ENCODE results near the gene MLLT3. TPM values are rescaled to one million over a fixed set of nuclear protein-coding genes. Genes with fewer than 3 reads are reported as not detected.

The MLLT3 gene
- total RNA-seq, 3 donors from 2014 or later (not counting 1 experiment from before 2014, with no cell fraction given): 24.3 to 26.6 (median 25.2) TPM

DNA sequence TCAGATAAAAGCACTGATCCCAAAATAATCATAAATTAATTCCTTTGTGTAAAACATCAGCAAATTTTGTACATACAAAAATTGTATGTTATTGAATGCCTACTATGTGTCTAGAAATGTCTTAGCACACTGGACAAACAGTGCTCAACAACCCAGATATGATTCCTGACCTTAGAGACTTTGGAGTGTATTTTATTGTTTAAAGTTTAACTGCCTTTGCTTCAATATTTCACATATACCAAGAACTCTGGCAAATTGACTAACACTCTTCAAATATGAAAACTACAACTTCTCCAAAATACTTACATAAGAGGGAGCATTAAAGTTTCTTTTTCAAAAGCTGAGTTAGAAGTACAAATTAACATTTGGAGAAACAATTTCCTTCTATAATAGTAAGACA is 231.9 kb downstream of the MLLT3 start:
- no peaks in the 10 kb centered on the region for H3K27me3 ChIP-seq (ENCODE audit: control insufficient read depth, insufficient read depth, low read length)
- no peak overlapping the region for H3K27ac ChIP-seq (ENCODE audit: low read length)
- Mint-ChIP-seq H3K27ac (no peak overlapping the region), H3K4me3 (no peak overlapping the region), H3K9me3 (no peaks in the 10 kb centered on the region), H3K27me3 (ENCODE audit: low read depth in 2 of 2) (no peaks in the 10 kb centered on the region), H3K36me3 (no peaks in the 10 kb centered on the region), H3K4me1 (peaks cover 10 to 14% of the 10 kb centered on the region in 2 donors)
- H3K4me1 ChIP-seq (ENCODE audit: control insufficient read depth, insufficient read depth, low read length): no peaks in the 10 kb centered on the region
- H3K4me3 ChIP-seq (ENCODE audit: low read length): no peak overlapping the region
- H3K36me3 ChIP-seq (ENCODE audit: control insufficient read depth, insufficient read depth, low read length): no peaks in the 10 kb centered on the region
- ATAC-seq: no peak
- no peak for DNase-seq
- TF ChIP-seq, protein P1, sequence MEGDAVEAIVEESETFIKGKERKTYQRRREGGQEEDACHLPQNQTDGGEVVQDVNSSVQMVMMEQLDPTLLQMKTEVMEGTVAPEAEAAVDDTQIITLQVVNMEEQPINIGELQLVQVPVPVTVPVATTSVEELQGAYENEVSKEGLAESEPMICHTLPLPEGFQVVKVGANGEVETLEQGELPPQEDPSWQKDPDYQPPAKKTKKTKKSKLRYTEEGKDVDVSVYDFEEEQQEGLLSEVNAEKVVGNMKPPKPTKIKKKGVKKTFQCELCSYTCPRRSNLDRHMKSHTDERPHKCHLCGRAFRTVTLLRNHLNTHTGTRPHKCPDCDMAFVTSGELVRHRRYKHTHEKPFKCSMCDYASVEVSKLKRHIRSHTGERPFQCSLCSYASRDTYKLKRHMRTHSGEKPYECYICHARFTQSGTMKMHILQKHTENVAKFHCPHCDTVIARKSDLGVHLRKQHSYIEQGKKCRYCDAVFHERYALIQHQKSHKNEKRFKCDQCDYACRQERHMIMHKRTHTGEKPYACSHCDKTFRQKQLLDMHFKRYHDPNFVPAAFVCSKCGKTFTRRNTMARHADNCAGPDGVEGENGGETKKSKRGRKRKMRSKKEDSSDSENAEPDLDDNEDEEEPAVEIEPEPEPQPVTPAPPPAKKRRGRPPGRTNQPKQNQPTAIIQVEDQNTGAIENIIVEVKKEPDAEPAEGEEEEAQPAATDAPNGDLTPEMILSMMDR (IDR thresholded peaks at IDR 0.05): no peak
- no peaks in the 10 kb centered on the region for H3K9me3 ChIP-seq (ENCODE audit: control insufficient read depth, insufficient read depth, low read length)
- intact Hi-C loops (cut with micrococcal nuclease): no loop called here

GRCh38 chr9:20387062-20387461 is 235.2 kb downstream of the MLLT3 start:
- no peaks in the 10 kb centered on the region for H3K4me1 ChIP-seq (ENCODE audit: control insufficient read depth, insufficient read depth, low read length)
- no peak overlapping the region for H3K27ac ChIP-seq (ENCODE audit: low read length)
- DNase-seq: no peak
- no peaks in the 10 kb centered on the region for H3K27me3 ChIP-seq (ENCODE audit: control insufficient read depth, insufficient read depth, low read length)
- H3K27me3 Mint-ChIP-seq (ENCODE audit: low read depth in 2 of 2): no peaks in the 10 kb centered on the region
- intact Hi-C loops (cut with micrococcal nuclease): no loop called here
- H3K4me3 ChIP-seq (ENCODE audit: low read length): no peak overlapping the region
- H3K9me3 ChIP-seq (ENCODE audit: control insufficient read depth, insufficient read depth, low read length): no peaks in the 10 kb centered on the region
- H3K9me3 Mint-ChIP-seq: no peaks in the 10 kb centered on the region
- no peaks in the 10 kb centered on the region for H3K36me3 Mint-ChIP-seq
- 92% methylated on average over 3 of the region's 3 CpGs for WGBS (ENCODE audit: insufficient coverage)
- no peak overlapping the region for H3K27ac Mint-ChIP-seq
- ATAC-seq: no peak
- no peak overlapping the region for H3K4me3 Mint-ChIP-seq
- H3K4me1 Mint-ChIP-seq: peaks cover 7 to 15% of the 10 kb centered on the region in 2 donors
- TF ChIP-seq, protein P1 (IDR thresholded peaks at IDR 0.05): no peak
- H3K36me3 ChIP-seq (ENCODE audit: control insufficient read depth, insufficient read depth, low read length): no peaks in the 10 kb centered on the region

DNA sequence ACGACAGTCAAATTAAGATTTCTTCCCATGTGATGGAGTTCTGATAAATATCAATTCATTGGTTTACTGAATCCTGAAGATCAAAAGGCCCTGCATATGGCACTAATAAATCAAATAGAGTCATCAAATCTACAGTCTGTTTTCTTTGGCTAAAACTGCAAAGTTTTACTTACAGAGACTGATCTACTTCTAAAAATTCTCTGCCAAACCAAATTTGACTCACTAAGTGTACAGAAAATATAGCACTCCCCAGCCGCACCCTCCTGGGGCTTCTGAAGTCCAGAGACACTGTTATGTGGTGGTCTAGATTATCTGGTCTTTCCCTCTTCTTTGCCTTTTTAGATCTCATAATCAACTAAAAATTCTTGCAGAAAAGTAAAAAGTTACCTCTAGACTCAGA is 237.7 kb downstream of the MLLT3 start:
- ATAC-seq: no peak
- Mint-ChIP-seq H3K27ac (no peak overlapping the region), H3K27me3 (ENCODE audit: low read depth in 2 of 2) (no peaks in the 10 kb centered on the region), H3K4me1 (peaks cover 7 to 21% of the 10 kb centered on the region in 2 donors), H3K36me3 (no peaks in the 10 kb centered on the region), H3K4me3 (no peak overlapping the region), H3K9me3 (no peaks in the 10 kb centered on the region)
- TF ChIP-seq, protein P1 (IDR thresholded peaks at IDR 0.05): no peak
- no peaks in the 10 kb centered on the region for H3K36me3 ChIP-seq (ENCODE audit: control insufficient read depth, insufficient read depth, low read length)
- H3K4me1 ChIP-seq (ENCODE audit: control insufficient read depth, insufficient read depth, low read length): no peaks in the 10 kb centered on the region
- no peak overlapping the region for H3K4me3 ChIP-seq (ENCODE audit: low read length)
- H3K9me3 ChIP-seq (ENCODE audit: control insufficient read depth, insufficient read depth, low read length): no peaks in the 10 kb centered on the region
- no peak for DNase-seq
- intact Hi-C loops (cut with micrococcal nuclease): no loop called here
- 75% methylated on average over 1 of the region's 2 CpGs for WGBS (ENCODE audit: insufficient coverage)
- no peaks in the 10 kb centered on the region for H3K27me3 ChIP-seq (ENCODE audit: control insufficient read depth, insufficient read depth, low read length)
- no peak overlapping the region for H3K27ac ChIP-seq (ENCODE audit: low read length)

GRCh38 chr9:20382460-20383071 is 239.7 kb downstream of the MLLT3 start:
- DNase-seq (no peak), ATAC-seq (no peak)
- Mint-ChIP-seq H3K4me3 (no peak overlapping the region), H3K27me3 (ENCODE audit: low read depth in 2 of 2) (no peaks in the 10 kb centered on the region), H3K27ac (no peak overlapping the region), H3K36me3 (no peaks in the 10 kb centered on the region), H3K9me3 (no peaks in the 10 kb centered on the region), H3K4me1 (peaks cover 7 to 25% of the 10 kb centered on the region in 2 donors)
- Histone ChIP-seq H3K27ac (ENCODE audit: low read length) (no peak overlapping the region), H3K4me3 (ENCODE audit: low read length) (no peak overlapping the region), H3K4me1 (ENCODE audit: control insufficient read depth, insufficient read depth, low read length) (no peaks in the 10 kb centered on the region), H3K9me3 (ENCODE audit: control insufficient read depth, insufficient read depth, low read length) (no peaks in the 10 kb centered on the region), H3K27me3 (ENCODE audit: control insufficient read depth, insufficient read depth, low read length) (no peaks in the 10 kb centered on the region), H3K36me3 (ENCODE audit: control insufficient read depth, insufficient read depth, low read length) (no peaks in the 10 kb centered on the region)
- TF ChIP-seq, protein P1 (IDR thresholded peaks at IDR 0.05): no peak
- intact Hi-C loops (cut with micrococcal nuclease): no loop called here
- WGBS (ENCODE audit: insufficient coverage): no CpG with 5 or more reads among the region's 2 CpGs
